Amniotic epithelial cell (primary cell): ENCODE results near the gene SKP1.
A peak's percentile ranks its signal among the peaks of the same experiment; 100 is the strongest.
"Not testable (repeated sequence)": the region's sequence is repeated elsewhere in the genome, so short reads cannot be mapped to it uniquely, and the experiment has no call there.

Experiments
- DNase-seq: peaks from one replicate; pipeline ENCODE4 v3.0.0-alpha.2; 2010; ENCODE audit warnings: low read depth

The SKP1 gene

DNA sequence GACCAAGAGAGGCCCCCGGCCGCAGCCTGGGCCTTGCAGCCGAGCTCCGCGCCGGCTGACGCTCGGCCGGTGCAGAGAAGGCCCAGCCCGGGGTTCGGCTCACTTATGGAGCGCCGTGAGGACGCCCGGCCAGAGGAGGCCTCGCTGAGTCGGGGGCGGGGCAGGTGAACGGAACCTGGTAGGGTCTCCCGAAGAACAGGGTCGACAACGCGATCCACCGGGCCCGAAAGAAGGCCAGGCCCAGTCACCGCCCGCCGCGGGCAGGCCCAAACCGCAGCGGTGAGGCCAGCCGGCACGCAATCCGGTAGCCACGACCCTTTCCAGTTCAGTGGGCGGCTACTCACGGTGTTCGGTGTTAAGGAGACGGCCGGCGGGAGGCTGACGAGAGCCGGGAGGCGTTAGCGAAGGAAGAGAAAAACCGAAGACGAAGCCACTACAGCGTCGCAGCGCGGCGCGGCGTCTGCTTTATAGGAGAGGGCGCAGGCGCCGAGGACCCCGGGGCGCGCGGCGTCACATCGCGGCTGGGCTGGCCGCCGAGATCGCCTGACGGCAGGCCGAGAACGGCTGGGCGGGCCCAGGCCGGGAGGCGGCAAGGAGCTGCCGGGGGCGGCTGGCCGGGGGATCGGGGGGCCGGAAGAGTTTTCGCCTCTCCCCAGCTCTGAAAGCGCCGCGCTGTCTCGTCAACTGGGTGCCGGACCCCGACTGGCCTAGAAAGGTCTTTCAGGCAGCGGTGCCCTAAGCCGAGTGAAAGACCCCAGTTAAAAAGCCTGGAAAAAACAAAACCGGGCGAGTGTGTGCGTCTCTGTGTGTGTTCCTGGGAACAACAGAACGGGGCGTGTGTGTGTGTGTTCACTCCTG lies at the start of gene SKP1:
TSS of gene SKP1 (minus strand) at position 440 of the 858 bp plus-strand sequence. CDS start 2,928 bp downstream, outside the sequence.
- peak; percentile 69 for DNase-seq

DNA sequence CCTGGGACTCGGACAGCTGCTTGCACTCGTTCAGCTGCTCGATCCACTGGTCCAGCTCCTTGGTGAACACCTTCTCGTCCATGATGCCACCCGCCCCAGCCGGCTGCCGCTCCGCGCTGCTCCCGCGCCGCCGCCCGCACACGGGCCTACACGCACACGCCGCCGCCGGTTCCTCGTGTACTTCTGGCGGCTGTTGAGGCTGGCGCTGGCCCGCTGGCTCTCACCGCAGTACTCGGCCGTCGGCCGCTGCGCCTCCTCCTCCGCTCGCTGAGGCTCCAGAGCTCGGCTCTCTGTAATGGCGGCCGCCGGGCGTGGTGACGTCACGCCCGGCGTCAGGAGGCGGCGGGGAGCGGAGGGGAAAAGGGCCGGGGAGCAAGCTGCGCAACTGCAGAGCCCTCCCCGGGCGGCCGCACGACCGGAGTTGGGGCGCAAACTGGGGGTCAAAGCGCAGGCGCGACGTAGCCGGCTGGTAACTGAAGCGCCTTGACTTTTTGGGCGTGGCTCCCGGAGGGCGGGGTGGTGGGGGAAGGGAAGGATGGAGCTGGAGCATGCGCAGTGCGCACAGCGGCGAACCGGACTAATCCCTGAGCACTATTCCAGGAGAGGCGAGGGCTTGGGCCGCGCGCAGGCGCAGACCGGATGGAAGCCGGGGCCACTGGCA lies 49.2 kb upstream of the SKP1 start, which contains the start of gene PPP2CA:
TSS of gene PPP2CA (minus strand) at position 294 of the 661 bp plus-strand sequence. CDS start at position 82, 212 bp downstream.
- DNase-seq = peak; percentile 97

DNA sequence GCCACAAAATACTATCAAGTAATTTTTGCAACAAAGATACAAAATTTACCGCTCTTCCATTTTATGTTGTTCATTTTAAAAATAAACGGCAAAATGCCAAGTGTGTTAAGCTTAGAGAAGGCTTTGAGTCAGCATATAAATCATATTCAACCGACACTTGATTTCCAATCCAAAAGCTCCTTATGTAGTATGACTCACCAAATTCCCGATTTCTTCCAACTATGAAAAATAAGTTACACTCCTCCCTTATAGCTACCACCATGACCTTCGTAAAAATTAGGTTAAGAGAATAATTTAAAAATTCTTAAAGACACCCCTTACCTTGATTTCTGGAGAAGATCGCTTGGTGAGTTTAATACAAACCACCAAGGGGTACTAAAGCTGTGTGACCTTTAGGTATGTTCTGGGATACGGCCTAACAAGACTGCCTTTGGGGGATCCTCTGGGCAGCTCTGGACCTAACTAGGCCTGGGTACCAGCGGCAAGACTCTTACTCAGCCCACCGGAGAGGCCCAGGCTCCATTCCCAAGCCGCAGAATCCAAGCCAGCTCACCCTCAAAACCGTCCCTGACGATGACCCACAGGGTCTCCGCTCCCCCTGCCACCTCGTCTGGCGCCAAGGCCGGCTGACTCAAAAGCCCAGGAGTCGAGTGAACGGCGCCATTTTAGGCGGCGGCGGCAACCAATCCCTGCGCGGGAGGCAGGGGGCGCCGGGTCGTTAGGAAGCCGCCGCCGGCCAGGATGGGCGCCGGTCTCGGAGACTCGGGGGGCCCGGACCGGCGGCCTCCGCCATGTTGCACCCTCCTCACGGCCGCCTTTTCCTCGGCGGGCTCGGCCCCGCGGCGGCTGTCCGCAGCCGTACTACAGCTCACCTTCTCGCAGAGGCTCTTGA lies 48.4 kb upstream of the SKP1 start:
- DNase-seq = peak; percentile 77

DNA sequence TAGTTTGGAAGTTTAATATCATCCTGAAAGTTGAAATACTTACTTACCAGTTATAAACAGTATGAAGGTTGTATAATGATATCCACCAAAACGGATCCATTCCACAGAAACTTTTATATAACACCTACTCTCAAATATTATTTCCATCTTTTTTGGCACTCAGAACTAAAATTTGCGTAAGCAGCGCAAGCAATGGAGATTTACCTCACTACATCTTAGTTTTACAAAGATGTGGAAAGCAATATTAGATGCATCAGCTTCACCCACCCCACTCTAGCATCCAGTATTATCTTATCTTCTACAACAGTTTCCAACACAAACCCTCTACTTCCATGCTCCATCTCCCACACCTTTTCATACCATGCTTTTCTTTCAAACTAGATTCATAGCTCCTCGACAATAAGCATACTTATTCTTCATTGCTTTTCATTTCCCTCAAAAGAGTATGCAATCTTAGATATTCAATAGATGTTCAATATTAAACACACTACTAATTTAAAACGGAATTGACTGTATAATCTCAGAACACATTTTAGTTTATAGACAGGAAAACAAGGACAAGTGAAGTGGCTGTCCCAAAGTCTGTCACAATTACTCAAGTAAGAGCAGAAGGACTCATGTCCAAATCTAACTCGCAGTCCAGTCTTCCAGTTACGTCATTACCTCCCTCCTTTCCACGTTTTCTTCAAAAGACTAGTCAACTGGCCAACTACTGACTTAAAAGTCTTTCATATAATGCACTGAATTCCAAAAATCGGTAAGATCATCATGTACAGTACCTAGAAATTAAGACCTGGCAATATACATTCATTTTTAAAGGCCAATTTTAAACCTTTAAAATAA lies 46.9 kb upstream of the SKP1 start:
- DNase-seq = no peak

DNA sequence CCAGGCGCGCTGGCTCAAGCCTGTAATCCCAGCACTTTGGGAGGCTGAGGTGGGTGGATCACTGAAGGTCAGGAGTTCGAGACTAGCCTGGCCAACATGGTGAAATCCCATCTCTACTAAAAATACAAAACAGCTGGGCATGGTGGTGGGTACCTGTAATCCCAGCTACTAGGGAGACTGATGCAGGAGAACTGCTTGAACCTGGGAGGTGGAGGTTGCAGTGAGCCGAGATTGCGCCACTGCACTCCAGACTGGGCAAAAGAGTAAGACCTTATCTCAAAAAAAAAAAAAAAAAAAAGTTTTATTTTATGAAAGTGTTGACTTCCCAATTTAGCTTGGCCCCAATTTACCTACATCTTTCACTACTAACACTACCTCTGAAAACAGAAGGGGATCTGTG lies 44.9 kb upstream of the SKP1 start:
- DNase-seq = not testable (repeated sequence)

DNA sequence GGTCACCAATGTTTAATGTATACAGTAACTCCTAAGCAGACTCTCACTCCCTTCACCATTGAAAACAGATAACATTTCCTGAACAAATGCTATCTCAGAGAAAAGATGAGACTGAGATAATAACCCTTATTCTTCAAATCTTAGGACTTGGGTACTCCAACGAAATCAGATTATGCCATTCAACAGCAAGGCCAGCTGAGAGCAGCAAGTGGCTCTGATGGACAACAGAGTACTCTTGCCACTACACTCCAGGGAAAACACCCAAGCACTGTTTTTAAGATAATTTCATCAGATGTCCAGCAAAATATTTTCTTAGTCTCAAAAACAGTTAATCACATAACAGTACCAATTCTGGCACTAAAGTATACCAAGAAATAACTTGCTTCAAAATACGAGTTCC lies 39.0 kb upstream of the SKP1 start:
- DNase-seq = no peak

DNA sequence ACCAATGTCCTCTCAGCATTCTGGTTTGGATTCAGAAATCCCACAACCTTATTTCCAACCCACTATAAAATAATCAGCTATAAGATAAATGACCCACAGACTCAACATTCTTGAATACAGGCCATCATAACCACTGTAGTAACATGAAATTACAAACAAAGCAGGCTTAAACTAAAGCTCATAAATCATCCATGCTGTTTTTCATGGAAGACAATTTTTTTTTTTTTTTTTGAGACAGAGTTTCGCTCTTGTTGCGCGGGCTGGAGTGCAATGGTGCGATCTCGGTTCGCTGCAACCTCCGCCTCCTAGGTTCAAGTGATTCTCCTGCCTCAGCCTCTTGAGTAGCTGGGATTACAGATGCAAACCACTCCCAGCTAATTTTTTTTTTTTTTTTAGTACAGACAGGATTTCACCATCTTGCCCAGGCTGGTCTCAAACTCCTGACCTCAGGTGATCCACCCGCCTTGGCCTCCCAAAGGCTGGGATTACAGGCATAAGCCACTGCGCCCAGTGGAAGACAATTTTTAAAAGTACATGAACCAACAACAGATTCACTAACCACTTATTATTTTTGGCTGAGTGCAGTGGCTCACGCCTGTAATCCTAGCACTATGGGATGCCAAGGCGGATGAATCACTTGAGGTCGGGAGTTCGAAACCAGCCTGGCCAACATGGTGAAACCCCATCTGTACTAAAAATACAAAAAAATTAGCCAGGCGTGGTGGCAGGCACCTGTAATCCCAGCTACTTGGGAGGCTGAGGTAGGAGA lies 34.7 kb upstream of the SKP1 start:
- DNase-seq = peak; percentile 86

DNA sequence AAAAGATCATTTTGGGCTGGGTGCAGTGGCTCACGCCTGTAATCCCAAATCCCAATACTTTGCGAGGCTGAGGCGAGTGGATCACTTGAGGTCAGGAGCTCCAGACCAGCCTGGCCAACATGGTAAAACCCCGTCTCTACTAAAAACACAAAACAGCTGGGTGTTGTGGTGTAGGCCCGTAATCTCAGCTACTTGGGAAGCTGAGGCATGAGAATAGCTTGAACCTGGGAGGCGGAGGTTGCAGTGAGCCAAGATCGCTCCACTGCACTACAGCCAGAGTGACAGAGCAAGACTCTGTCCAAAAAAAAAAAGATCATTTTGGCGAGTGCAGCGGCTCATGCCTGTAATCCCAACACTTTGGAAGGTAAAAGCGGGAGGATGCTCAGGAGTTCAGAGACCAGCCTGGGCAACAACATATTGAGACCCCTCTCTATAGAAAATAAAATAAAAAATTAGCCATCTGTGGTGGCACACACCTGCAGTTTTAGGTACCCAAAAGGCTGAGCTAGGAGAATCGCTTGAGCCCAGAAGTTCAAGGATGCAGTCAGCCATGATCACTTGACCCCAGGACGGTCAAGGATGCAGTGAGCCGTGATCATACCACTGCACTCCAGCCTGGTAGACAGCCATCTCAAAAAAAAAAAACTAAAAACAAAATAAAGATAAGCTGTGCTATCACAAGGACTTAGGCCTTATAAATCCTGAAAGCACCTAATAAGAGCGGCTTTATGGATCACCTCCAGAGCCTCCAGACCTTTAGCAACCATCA lies 32.9 kb upstream of the SKP1 start:
- DNase-seq = no peak

DNA sequence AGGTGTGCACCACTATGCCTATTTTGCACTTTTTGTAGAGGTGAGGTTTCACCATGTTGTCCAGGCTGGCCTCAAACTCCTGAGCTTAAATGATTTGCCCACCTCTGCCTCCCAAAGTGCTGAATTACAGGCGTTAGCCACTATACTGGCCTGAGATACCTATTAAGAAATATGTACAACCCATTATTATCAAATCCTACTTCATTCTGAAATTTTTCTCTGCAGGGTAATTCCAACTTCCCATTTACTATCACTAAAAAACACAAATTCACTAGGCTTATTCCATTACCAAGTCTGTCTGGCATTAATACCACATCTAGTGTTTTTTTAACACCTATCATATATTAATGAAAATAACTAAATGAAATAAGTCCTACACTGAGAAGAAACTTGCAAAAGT lies 30.9 kb upstream of the SKP1 start:
- no peak for DNase-seq

DNA sequence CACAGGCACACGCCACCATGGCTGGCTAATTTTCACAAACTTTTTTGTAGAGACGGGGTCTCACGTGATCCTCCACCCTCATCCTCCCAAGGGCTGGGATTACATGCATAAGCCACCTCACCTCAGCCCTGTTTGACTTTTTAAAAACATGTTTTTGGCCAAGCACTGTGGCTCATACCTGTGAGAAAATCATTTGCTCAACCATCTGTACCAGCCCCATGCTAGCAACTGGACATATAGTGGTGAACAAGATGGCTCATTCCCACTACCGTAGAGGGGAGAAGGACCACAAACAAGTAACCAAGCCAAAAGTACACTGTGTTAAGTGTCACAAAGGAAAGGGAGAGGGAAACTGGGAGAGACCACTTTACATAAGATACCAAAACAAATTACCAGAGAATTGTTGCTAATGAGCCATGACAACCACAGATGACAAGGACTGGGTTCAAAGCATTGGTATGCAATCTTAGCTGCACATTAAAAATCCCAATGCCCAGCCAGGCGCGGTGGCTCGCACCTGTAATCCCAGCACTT lies 29.9 kb upstream of the SKP1 start:
- DNase-seq = no peak

DNA sequence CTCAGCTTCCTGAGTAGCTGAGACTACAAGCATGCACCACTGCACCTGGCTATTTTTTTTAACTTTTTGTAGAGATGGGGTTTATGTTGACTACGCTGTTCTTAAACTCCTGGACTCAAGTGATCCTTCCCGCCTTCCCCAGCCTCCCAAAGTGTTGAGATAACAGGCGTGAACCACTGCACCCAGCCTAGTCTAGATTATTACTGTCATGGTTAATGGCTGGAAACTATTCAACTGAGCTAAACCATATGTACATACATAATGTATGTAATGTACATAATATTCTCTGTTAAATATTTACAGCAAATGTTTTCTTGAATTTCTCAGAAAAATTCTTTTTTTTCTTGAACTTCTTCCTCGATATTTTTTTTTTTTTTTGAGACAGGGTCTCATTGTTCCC lies 27.8 kb upstream of the SKP1 start:
- DNase-seq = no peak

DNA sequence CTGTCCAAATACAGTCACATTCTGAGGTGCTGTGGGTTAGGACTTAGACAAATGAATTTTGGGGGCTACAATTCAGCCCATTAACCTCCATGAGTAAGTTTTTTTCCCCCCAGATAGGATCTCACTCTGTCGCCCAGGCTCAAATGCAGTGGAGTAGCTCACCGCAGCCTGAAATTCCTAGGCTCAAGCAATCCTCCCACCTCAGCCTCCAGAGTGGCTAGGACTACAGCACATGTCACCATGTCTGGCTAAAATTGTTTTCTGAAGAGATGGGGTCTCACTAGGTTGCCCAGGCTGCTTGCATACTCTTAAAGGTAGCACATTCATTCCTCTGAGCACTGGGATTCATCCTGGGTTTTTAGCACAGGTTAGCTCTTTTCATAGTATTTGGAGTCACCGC lies 26.9 kb upstream of the SKP1 start:
- no peak for DNase-seq

DNA sequence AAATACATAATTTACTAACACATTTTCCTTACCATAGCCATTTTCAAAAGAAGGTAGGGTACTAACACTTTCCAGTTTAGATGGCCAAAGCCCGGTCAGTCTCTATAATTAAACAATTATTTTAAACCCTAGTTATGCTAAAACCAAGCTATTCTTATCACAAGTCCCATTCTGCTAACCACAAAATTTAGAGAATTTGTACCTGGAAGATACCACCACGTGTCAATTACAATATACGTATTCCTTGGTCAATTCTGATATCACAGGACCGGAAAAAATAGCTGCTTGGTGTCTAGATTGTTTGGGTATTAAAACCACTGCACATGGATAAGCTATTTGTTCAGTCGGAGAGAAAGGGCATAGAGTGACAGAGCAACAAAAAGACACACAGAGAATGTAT lies 18.9 kb upstream of the SKP1 start:
- DNase-seq = no peak

DNA sequence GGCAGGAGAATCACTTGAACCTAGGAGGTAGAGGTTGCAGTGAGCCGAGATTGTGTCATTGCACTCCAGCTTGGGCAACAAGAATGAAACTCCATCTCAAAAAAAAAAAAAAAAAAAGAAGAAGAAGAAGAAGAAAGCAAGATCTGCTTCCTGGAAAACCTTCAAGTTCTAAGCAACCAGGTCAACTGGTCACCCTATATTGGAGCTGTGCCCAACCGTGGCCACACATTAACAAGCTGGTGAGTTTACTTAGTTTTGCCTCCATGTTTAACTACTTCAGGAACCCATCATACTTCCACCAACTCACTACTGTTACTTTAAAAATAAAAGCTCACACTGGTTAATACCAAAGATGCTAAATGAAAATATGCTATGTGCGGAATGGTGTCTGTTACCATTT lies 12.3 kb upstream of the SKP1 start:
- DNase-seq = no peak

DNA sequence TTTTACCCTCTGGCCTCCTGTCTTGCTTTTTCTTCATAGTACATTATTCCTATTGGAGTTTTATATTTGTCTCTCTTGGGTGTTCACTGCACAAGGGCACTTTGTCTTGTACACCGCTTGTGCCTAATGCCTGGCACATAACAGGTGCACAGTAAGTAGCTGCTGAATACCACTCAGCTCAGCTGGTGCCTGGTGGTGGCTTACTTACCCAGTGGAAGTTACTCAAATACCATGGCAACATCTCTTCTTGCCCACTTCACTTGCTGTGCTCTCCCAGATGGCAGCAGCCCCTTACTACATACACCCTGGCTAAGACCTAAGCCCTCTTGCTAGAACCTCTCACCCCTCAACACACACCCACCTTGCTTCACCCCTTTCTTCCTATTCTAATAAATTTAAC lies 11.3 kb upstream of the SKP1 start:
- no peak for DNase-seq

DNA sequence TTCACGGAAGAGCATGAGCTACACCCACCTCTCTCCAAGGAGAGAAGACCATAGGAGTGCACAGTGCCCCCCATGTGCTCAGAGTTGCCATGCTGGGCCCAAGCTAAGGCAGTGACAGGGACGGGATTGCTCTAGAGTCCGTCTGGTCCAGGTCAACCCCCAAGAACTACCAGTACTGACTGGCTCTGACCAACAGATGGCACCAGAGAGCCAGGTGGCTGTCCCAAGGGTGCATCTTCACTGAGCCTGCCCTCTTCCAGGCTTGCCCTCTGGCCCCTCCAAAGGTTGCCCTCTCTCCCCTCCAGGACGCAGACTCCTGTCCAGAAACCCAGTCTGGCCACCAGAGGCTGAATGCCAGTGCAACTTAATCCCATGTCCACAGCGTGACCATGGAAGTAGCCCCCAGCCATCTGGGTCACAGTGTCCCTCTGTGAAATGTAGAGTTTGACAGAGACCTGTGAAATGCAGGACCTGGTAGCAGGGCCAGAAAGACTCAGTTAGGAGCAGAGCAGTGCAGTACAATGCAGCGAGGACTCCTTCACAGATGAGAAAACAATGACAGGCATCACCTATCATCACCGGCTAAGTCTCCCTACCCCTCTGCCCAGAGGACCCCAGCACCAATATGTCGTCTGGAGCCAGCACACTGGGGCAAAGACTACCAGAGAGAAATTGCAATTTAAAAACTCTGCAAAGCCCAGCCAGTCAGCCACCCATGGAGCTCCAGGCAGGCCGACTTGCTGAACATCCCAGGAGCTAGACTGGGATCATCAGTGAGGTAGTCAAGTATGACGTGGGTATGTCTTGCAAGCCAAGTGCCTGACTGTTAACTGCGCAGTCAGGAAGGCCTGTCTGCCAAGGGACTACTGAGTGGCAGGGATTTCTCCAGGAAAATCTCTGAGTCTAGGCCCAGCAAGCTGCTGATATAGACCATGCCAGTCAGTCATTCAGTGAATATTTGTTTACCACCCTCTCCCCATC lies 7.7 kb upstream of the SKP1 start:
- peak; percentile 49 for DNase-seq

DNA sequence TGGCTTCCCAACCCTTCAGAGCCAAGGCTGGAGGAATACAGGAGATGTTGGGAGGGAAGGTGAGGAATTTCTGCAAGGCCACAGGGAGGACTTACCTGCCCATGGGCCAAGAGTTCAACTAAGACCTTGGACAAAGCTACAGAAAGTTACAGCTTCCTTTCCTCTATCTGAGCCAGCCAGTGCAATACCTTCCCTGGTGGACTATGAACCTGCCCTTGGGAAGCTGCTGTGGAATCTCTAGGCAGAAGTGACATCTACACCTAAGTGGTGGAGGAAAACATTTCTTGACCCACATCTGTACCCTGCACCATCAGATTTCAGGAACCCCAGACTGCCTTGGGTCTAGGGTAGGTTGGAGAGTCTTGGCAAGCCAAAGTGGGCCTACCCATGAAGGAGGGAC lies 6.7 kb upstream of the SKP1 start:
- no peak for DNase-seq

DNA sequence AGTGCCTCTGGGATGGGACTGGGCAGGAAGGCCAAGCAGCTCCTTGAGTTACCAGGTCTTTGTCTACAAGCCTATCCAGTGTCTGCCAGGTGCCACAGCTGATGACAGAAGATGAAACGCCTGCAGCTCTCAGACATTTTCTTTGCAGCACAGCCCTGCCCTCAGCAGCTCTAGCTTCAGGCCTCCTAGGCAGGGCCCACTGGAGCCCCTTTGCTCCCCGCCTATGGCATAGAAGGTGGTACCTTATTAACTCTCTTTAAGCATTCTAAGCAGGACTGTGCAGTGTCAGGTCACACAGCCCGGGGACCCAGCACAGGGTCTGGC lies 1.3 kb upstream of the SKP1 start:
- DNase-seq = no peak
